H1 (cell line): ENCODE data around the gene PLCZ1. TPM values are rescaled to one million over a fixed set of nuclear protein-coding genes. Genes with fewer than 3 reads are reported as not detected.

Experiments
- CTCF ChIA-PET: fragments of 300-600 bp; sonication (Branson Sonifier 250); formaldehyde crosslinking; loops from one replicate; lab custom pipeline; 2021; ENCODE audit not compliant: partially characterized antibody; lab: Charles Lee
- POLR2A ChIA-PET: fragments of 300-600 bp; sonication (Branson Sonifier 250); formaldehyde crosslinking; loops from one replicate; lab custom pipeline; 2021; ENCODE audit warnings: inconsistent platforms; ENCODE audit not compliant: partially characterized antibody; lab: Charles Lee
- DNase-seq, 2 experiments: peaks; one replicate each; pipeline versions ENCODE4 v3.0.0 to v3.0.0-alpha.2; 2010 to 2022; ENCODE audit warnings: low spot score in 2 of 2, low read depth in 1 of 2, mixed read lengths in 1 of 2
- FAIRE-seq: peaks from 2 replicates; lab custom pipeline; 2011; peaks lifted over from hg19 to GRCh38; lab: Jason Lieb, UNC
- H2AFZ ChIP-seq: 2 replicates; pipeline ENCODE4 v1.8.1; 2012; ENCODE audit warnings: low read length, inconsistent platforms
- H2AK5ac ChIP-seq: 2 replicates; pipeline ENCODE4 v1.6.1; 2013; ENCODE audit warnings: low read depth, low read length
- H2BK120ac ChIP-seq: replicated peaks from 2 replicates; pipeline ENCODE3; 2013; ENCODE audit warnings: low read depth, low read length, inconsistent platforms
- H2BK12ac ChIP-seq: 2 replicates; pipeline ENCODE4 v1.6.1; 2013; ENCODE audit warnings: low read depth, low read length
- H2BK15ac ChIP-seq: 2 replicates; pipeline ENCODE4 v1.6.1; 2013; ENCODE audit warnings: low read length
- H2BK20ac ChIP-seq: 2 replicates; pipeline ENCODE4 v1.6.1; 2013; ENCODE audit warnings: low read length
- H2BK5ac ChIP-seq: 2 replicates; pipeline ENCODE4 v1.6.1; 2013; ENCODE audit warnings: low read depth, low read length
- H3K14ac ChIP-seq: 2 replicates; pipeline ENCODE4 v1.6.1; 2013; ENCODE audit warnings: inconsistent platforms; ENCODE audit not compliant: insufficient read length
- H3K18ac ChIP-seq: 2 replicates; pipeline ENCODE4 v1.6.1; 2013; ENCODE audit warnings: low read length; ENCODE audit errors: extremely low read depth
- H3K23ac ChIP-seq: 2 replicates; pipeline ENCODE4 v1.6.1; 2013; ENCODE audit warnings: inconsistent platforms; ENCODE audit not compliant: insufficient read length
- H3K23me2 ChIP-seq: 2 replicates; pipeline ENCODE4 v1.6.1; 2013; ENCODE audit warnings: low read depth, low read length
- H3K27ac ChIP-seq: 2 replicates; pipeline ENCODE4 v1.6.1; 2011; ENCODE audit warnings: low read depth, low read length, inconsistent platforms
- H3K27me3 ChIP-seq, 4 experiments: replicated peaks in 1 of 4; 1 replicate in 1 of 4; 2 replicates in 3 of 4; pipeline versions ENCODE4 v1.6.1 to v1.8.1; 2011 to 2013; ENCODE audit warnings: low read length in 3 of 4, mild to moderate bottlenecking in 3 of 4, inconsistent platforms in 2 of 4, mixed read lengths in 2 of 4, moderate library complexity in 1 of 4; ENCODE audit not compliant: control insufficient read depth in 3 of 4, insufficient read depth in 3 of 4; ENCODE audit errors: extremely low read depth in 1 of 4
- H3K36me3 ChIP-seq, 4 experiments: 2 replicates each; pipeline versions ENCODE4 v1.6.1 to v1.8.1; 2011 to 2013; ENCODE audit warnings: mild to moderate bottlenecking in 4 of 4, low read length in 3 of 4, moderate library complexity in 2 of 4, control low read depth in 1 of 4, inconsistent platforms in 1 of 4; ENCODE audit not compliant: insufficient read depth in 4 of 4, control insufficient read depth in 2 of 4
- H3K4ac ChIP-seq: replicated peaks from 2 replicates; pipeline ENCODE3; 2013; ENCODE audit warnings: low read length, low read depth, mixed read lengths, inconsistent platforms; ENCODE audit not compliant: insufficient read length
- H3K4me1 ChIP-seq, 4 experiments: replicated peaks in 1 of 4; 1 replicate in 1 of 4; 2 replicates in 3 of 4; pipeline versions ENCODE4 v1.6.1 to v1.8.1; 2011 to 2013; ENCODE audit warnings: low read length in 3 of 4, inconsistent platforms in 2 of 4, mixed read lengths in 1 of 4; ENCODE audit not compliant: insufficient read depth in 4 of 4, control insufficient read depth in 3 of 4
- H3K4me2 ChIP-seq, 2 experiments: 2 replicates each; pipeline versions ENCODE4 v1.6.1 to v1.8.1; 2011 to 2013; ENCODE audit warnings: low read depth in 2 of 2, low read length in 2 of 2, control low read depth in 1 of 2, inconsistent platforms in 1 of 2, mild to moderate bottlenecking in 1 of 2; ENCODE audit not compliant: insufficient read depth in 1 of 2
- H3K4me3 ChIP-seq, 4 experiments: fragments of 200-600, 300-600 bp in 1 of 4; sonication (generic), shearing (Covaris generic), sonication (Bioruptor Twin) in 1 of 4; 2 replicates each; pipeline versions ENCODE4 v1.5.1 to v1.8.1; 2011 to 2016; ENCODE audit warnings: low read length in 4 of 4, low read depth in 3 of 4, control low read depth in 2 of 4, inconsistent platforms in 2 of 4, mild to moderate bottlenecking in 2 of 4, mixed read lengths in 1 of 4, moderate library complexity in 1 of 4; ENCODE audit not compliant: insufficient read depth in 2 of 4; ENCODE audit errors: extremely low read depth in 1 of 4
- H3K56ac ChIP-seq: replicated peaks from 2 replicates; pipeline ENCODE3; 2013; ENCODE audit warnings: low read depth, mild to moderate bottlenecking, mixed read lengths, low read length, inconsistent platforms; ENCODE audit not compliant: insufficient read length
- H3K79me1 ChIP-seq: 2 replicates; pipeline ENCODE4 v1.6.1; 2013; ENCODE audit warnings: low read depth, low read length, control low read depth
- H3K79me2 ChIP-seq, 2 experiments: 2 replicates each; pipeline versions ENCODE4 v1.6.1 to v1.8.1; 2012 to 2013; ENCODE audit warnings: low read length in 2 of 2, mild to moderate bottlenecking in 2 of 2, inconsistent platforms in 1 of 2; ENCODE audit not compliant: insufficient read depth in 2 of 2, control insufficient read depth in 1 of 2
- H3K9ac ChIP-seq, 4 experiments: replicated peaks in 1 of 4; 1 replicate in 1 of 4; 2 replicates in 3 of 4; pipeline versions ENCODE4 v1.6.1 to v1.8.1; 2011 to 2013; ENCODE audit warnings: low read depth in 3 of 4, low read length in 3 of 4, control low read depth in 2 of 4, mild to moderate bottlenecking in 2 of 4, moderate library complexity in 2 of 4, inconsistent platforms in 1 of 4; ENCODE audit errors: extremely low read depth in 1 of 4
- H3K9me3 ChIP-seq, 2 experiments: 2 replicates each; pipeline versions ENCODE4 v1.6.1 to v1.8.1; 2012 to 2013; ENCODE audit warnings: mild to moderate bottlenecking in 2 of 2, moderate library complexity in 2 of 2, control low read depth in 1 of 2, inconsistent platforms in 1 of 2, low read depth in 1 of 2, low read length in 1 of 2, mixed read lengths in 1 of 2; ENCODE audit not compliant: insufficient read depth in 2 of 2
- H4K20me1 ChIP-seq, 2 experiments: replicated peaks in 1 of 2; 2 replicates each; pipeline versions ENCODE3 to v1.8.1; 2011 to 2013; ENCODE audit warnings: inconsistent platforms in 2 of 2, low read length in 2 of 2, mild to moderate bottlenecking in 1 of 2; ENCODE audit not compliant: insufficient read depth in 2 of 2, control insufficient read depth in 1 of 2
- H4K5ac ChIP-seq: 2 replicates; pipeline ENCODE4 v1.6.1; 2013; ENCODE audit warnings: low read length, low read depth, mixed read lengths, inconsistent platforms; ENCODE audit not compliant: insufficient read length
- H4K8ac ChIP-seq: 2 replicates; pipeline ENCODE4 v1.8.0; 2013; ENCODE audit warnings: mild to moderate bottlenecking, moderate library complexity, low read length, inconsistent platforms; ENCODE audit not compliant: insufficient read depth; ENCODE audit errors: extremely low read depth
- H4K91ac ChIP-seq: replicated peaks from 2 replicates; pipeline ENCODE3; 2013; ENCODE audit warnings: low read length, mixed read lengths, inconsistent platforms; ENCODE audit not compliant: insufficient read length
- ASH2L ChIP-seq: fragments of 200-600, 300-600 bp; sonication (generic); IDR thresholded peaks from one replicate; pipeline ENCODE4 v1.7.1; 2017; ENCODE audit warnings: low read length
- BCL11A ChIP-seq, 2 experiments: IDR thresholded peaks; one replicate each; pipeline ENCODE4 v1.6.1; 2011; ENCODE audit warnings: low read depth in 2 of 2, low read length in 2 of 2, mild to moderate bottlenecking in 2 of 2
- CBX5 ChIP-seq: fragments of 300-800, 300-1000 bp; sonication (generic); IDR thresholded peaks from 2 replicates; pipeline ENCODE4 v1.7.1; 2016; ENCODE audit warnings: antibody characterized with exemption, low read length, low read depth
- CBX8 ChIP-seq: fragments of 300-800, 300-1000 bp; sonication (generic); IDR thresholded peaks from 2 replicates; pipeline ENCODE4 v1.7.1; 2016; ENCODE audit warnings: low read depth, low read length, borderline replicate concordance
- EP300 ChIP-seq, 2 experiments: IDR thresholded peaks; 1 replicate in 1 of 2; 2 replicates in 1 of 2; pipeline ENCODE4 v1.6.1; 2011 to 2012; ENCODE audit warnings: low read depth in 2 of 2, low read length in 2 of 2, mild to moderate bottlenecking in 2 of 2, borderline replicate concordance in 1 of 2, inconsistent platforms in 1 of 2, moderate library complexity in 1 of 2
- HDAC2 ChIP-seq, 2 experiments: fragments of 300-600 bp in 1 of 2; sonication (generic) in 1 of 2; IDR thresholded peaks; 2 replicates each; pipeline ENCODE4 v1.6.1; 2011 to 2012; ENCODE audit warnings: low read depth in 2 of 2, low read length in 2 of 2, mild to moderate bottlenecking in 2 of 2, moderate library complexity in 2 of 2, borderline replicate concordance in 1 of 2, inconsistent platforms in 1 of 2
- PHF8 ChIP-seq: fragments of 200-600 bp; sonication (generic); conservative IDR thresholded peaks from 2 replicates; pipeline ENCODE4 v1.7.1; 2012; ENCODE audit warnings: low read depth, mild to moderate bottlenecking, inconsistent platforms, low read length, moderate library complexity
- SIRT6 ChIP-seq: IDR thresholded peaks from one replicate; pipeline ENCODE4 v1.7.1; 2012; ENCODE audit warnings: low read length, inconsistent platforms
- SP2 ChIP-seq: IDR thresholded peaks from 2 replicates; pipeline ENCODE4 v1.6.1; 2012; ENCODE audit warnings: mild to moderate bottlenecking, low read length, inconsistent platforms
- SUZ12 ChIP-seq: fragments of 200-600 bp; sonication (generic); IDR thresholded peaks from 2 replicates; pipeline ENCODE4 v1.6.1; 2012; ENCODE audit warnings: mild to moderate bottlenecking, inconsistent platforms, low read length, moderate library complexity, mixed read lengths
- TEAD4 ChIP-seq: IDR thresholded peaks from 2 replicates; pipeline ENCODE4 v1.6.1; 2012; ENCODE audit warnings: low read depth, low read length, inconsistent platforms, mixed read lengths
- WGBS, 2 experiments: shearing (Covaris generic) in 1 of 2; methylation state at CpG; one replicate each; pipeline versions ENCODE4 v1.1.6 to v1.1.7; 2013 to 2015; ENCODE audit warnings: low lambda C conversion rate in 2 of 2, mixed read lengths in 2 of 2, inconsistent platforms in 1 of 2, low coverage in 1 of 2, missing lambda C conversion rate in 1 of 2; ENCODE audit not compliant: insufficient replicate concordance in 2 of 2, insufficient coverage in 1 of 2, insufficient read length in 1 of 2; ENCODE audit errors: extremely low coverage in 1 of 2, missing lambda C conversion rate in 1 of 2; 5-methylcytosine and 5-hydroxymethylcytosine counted together
- polyA plus RNA-seq, 7 experiments: library from polyadenylated mRNA; depleted of rRNA in 3 of 7; stranded (reverse) in 5 of 7; unstranded in 2 of 7; fragments of >200 nt in 5 of 7; fragments of 200-250 nt in 2 of 7; gene quantifications; 1 replicate in 5 of 7; 2 replicates in 1 of 7; 4 replicates in 1 of 7; pipeline versions ENCODE4 v1.2.1 to v1.2.3, GENCODE V29; 2011 to 2013; ENCODE audit warnings: missing spikeins in 2 of 7, mixed read lengths in 2 of 7
- total RNA-seq: library from RNA; stranded (reverse); fragmentation: NEBNext Ultra II Directional; extraction: Animal tissue kit (Norgen Biotek cat#: 25700); gene quantifications from 2 replicates; pipeline ENCODE4 v1.2.1, GENCODE V29; 2021
- TF ChIP-seq, protein P1 (sequence below), 3 experiments: IDR thresholded peaks; 1 replicate in 2 of 3; 2 replicates in 1 of 3; pipeline versions ENCODE4 v1.5.1 to v1.6.1; 2011; ENCODE audit warnings: low read length in 3 of 3, mild to moderate bottlenecking in 3 of 3, inconsistent platforms in 2 of 3, low read depth in 1 of 3, moderate library complexity in 1 of 3; ENCODE audit not compliant: insufficient read depth in 1 of 3; ENCODE audit errors: control extremely low read depth in 1 of 3

PLCZ1 gene
- total and polyA plus RNA-seq, 2 of the 8 experiments (the other 6 are each of a cell fraction or from before 2014, with no cell fraction given): not detected

DNA sequence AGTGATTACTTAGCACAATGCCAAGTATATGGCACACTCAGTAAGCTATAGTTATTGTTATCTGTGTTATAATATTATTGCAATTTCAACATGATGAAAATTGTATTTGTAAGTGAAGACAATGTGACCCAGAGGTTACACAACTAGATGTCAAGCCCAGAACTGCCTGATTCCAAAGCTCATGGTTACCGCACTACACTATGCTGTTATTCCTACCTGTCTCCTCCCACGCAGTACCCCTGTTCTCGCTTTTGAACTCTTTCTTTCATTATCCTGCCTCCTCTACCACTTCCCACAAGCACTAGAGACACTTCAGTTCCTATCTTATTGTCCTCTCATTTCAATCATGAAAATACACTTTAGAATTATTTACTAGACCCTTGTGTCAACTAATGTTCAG, 93.2 kb downstream of the PLCZ1 start:
- Histone ChIP-seq H3K9me3 (no peaks in the 10 kb centered on the region), H3K18ac (no peak overlapping the region), H3K23me2 (no peaks in the 10 kb centered on the region), H4K91ac (no peak overlapping the region), H2AK5ac (no peak overlapping the region), H3K4ac (no peak overlapping the region), H2BK12ac (no peak overlapping the region), H4K5ac (no peak overlapping the region), H2BK15ac (no peak overlapping the region), H3K23ac (no peak overlapping the region), H3K79me1 (no peaks in the 10 kb centered on the region), H3K79me2 (no peaks in the 10 kb centered on the region), H3K4me3 (no peak overlapping the region), H3K9ac (no peak overlapping the region), H3K4me2 (no peak overlapping the region), H3K14ac (no peak overlapping the region), H2BK20ac (no peak overlapping the region), H3K36me3 (no peaks in the 10 kb centered on the region), H4K8ac (no peak overlapping the region), H2BK5ac (no peak overlapping the region), H3K27me3 (no peaks in the 10 kb centered on the region), H2BK120ac (no peak overlapping the region), H4K20me1 (no peaks in the 10 kb centered on the region), H3K56ac (no peak overlapping the region), H3K27ac (no peak overlapping the region), H2AFZ (no peak overlapping the region), H3K4me1 (no peaks in the 10 kb centered on the region)
- ChIA-PET POLR2A (no interaction called here), CTCF (no interaction called here)
- FAIRE-seq: no peak
- DNase-seq: no peak
- WGBS, 2 experiments: 98% methylated on average over 3 of the region's 3 CpGs; no CpG with 5 or more reads in 1 of the 2 experiments
- TF ChIP-seq, protein P1, sequence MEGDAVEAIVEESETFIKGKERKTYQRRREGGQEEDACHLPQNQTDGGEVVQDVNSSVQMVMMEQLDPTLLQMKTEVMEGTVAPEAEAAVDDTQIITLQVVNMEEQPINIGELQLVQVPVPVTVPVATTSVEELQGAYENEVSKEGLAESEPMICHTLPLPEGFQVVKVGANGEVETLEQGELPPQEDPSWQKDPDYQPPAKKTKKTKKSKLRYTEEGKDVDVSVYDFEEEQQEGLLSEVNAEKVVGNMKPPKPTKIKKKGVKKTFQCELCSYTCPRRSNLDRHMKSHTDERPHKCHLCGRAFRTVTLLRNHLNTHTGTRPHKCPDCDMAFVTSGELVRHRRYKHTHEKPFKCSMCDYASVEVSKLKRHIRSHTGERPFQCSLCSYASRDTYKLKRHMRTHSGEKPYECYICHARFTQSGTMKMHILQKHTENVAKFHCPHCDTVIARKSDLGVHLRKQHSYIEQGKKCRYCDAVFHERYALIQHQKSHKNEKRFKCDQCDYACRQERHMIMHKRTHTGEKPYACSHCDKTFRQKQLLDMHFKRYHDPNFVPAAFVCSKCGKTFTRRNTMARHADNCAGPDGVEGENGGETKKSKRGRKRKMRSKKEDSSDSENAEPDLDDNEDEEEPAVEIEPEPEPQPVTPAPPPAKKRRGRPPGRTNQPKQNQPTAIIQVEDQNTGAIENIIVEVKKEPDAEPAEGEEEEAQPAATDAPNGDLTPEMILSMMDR (IDR thresholded peaks at IDR 0.05; ENCODE audit: control extremely low read depth in 1 of 3, insufficient read depth in 1 of 3, low read depth in 1 of 3, low read length in 3 of 3): no peak
- no peak for TF ChIP-seq BCL11A (IDR thresholded peaks at IDR 0.05; ENCODE audit: low read depth in 2 of 2, low read length in 2 of 2)
- TF ChIP-seq PHF8: no peak
- TF ChIP-seq CBX8: no peak
- TF ChIP-seq SP2: no peak
- TF ChIP-seq ASH2L: no peak
- no peak for TF ChIP-seq SUZ12
- TF ChIP-seq CBX5: no peak
- no peak for TF ChIP-seq SIRT6
- TF ChIP-seq EP300 (IDR thresholded peaks at IDR 0.05; ENCODE audit: borderline replicate concordance in 1 of 2, low read depth in 2 of 2, low read length in 2 of 2): no peak
- TF ChIP-seq TEAD4: no peak
- no peak for TF ChIP-seq HDAC2 (IDR thresholded peaks at IDR 0.05; ENCODE audit: borderline replicate concordance in 1 of 2, low read depth in 2 of 2, low read length in 2 of 2)
